Neural progenitor cell (in vitro differentiated cells): ENCODE data around the gene DDAH1. TPM values are rescaled to one million over a fixed set of nuclear protein-coding genes. Genes with fewer than 3 reads are reported as not detected.

ENCODE experiments used
- DNase-seq: peaks from one replicate; pipeline ENCODE4 v3.0.0-alpha.2; 2016; ENCODE audit warnings: low spot score
- H2AFZ ChIP-seq: fragments of 200-600 bp; sonication (generic); replicated peaks from 2 replicates; pipeline ENCODE4 v1.6.1; 2016; ENCODE audit warnings: antibody characterized with exemption
- H3F3A ChIP-seq: fragments of 200-600 bp; sonication (generic); 2 replicates; pipeline ENCODE4 v1.6.1; 2016; ENCODE audit warnings: antibody characterized with exemption, low read depth
- H3K27ac ChIP-seq: fragments of 200-600 bp; sonication (generic); 2 replicates; pipeline ENCODE4 v1.5.1; 2016; ENCODE audit warnings: mild to moderate bottlenecking
- H3K27me3 ChIP-seq: fragments of 200-600 bp; sonication (generic); 2 replicates; pipeline ENCODE4 v1.6.1; 2016; ENCODE audit warnings: mild to moderate bottlenecking, moderate library complexity
- H3K36me3 ChIP-seq: fragments of 200-600 bp; sonication (generic); 2 replicates; pipeline ENCODE4 v1.5.1; 2016
- H3K4me1 ChIP-seq: fragments of 200-600 bp; sonication (generic); 2 replicates; pipeline ENCODE4 v1.6.1; 2016; ENCODE audit warnings: mixed run types
- H3K4me2 ChIP-seq: fragments of 200-600 bp; sonication (generic); 2 replicates; pipeline ENCODE4 v1.6.1; 2016
- H3K4me3 ChIP-seq: fragments of 200-600 bp; sonication (generic); 2 replicates; pipeline ENCODE4 v1.5.1; 2016
- H3K79me2 ChIP-seq: fragments of 200-600 bp; sonication (generic); 2 replicates; pipeline ENCODE4 v1.6.1; 2016; ENCODE audit warnings: low read depth
- H3K9ac ChIP-seq: fragments of 200-600 bp; sonication (generic); 2 replicates; pipeline ENCODE4 v1.6.1; 2016
- H3K9me3 ChIP-seq: fragments of 200-600 bp; sonication (generic); 2 replicates; pipeline ENCODE4 v1.5.1; 2016; ENCODE audit warnings: low read depth
- H4K20me1 ChIP-seq: fragments of 200-600 bp; sonication (generic); 2 replicates; pipeline ENCODE4 v1.6.1; 2016; ENCODE audit warnings: low read depth
- H3K27ac Mint-ChIP-seq: 3 replicates; pipeline ENCODE4 v1.8.0; 2021; ENCODE audit warnings: mixed read lengths
- H3K27me3 Mint-ChIP-seq: 2 replicates; pipeline ENCODE4 v1.8.0; 2022; ENCODE audit warnings: low read depth, mild to moderate bottlenecking, inconsistent platforms, moderate library complexity, mixed read lengths; ENCODE audit not compliant: insufficient read depth
- H3K36me3 Mint-ChIP-seq: 3 replicates; pipeline ENCODE4 v1.8.0; 2021; ENCODE audit warnings: mixed read lengths
- H3K4me1 Mint-ChIP-seq: 3 replicates; pipeline ENCODE4 v1.8.0; 2021; ENCODE audit warnings: mixed read lengths
- H3K4me3 Mint-ChIP-seq: 3 replicates; pipeline ENCODE4 v1.8.0; 2021; ENCODE audit warnings: mild to moderate bottlenecking, moderate library complexity, mixed read lengths
- H3K9me3 Mint-ChIP-seq: 3 replicates; pipeline ENCODE4 v1.8.0; 2020; ENCODE audit warnings: mixed read lengths
- CTCF ChIP-seq: fragments of 200-600 bp; sonication (generic); IDR thresholded peaks from 2 replicates; pipeline ENCODE4 v1.5.1; 2017; ENCODE audit warnings: antibody characterized with exemption, mild to moderate bottlenecking
- EZH2 ChIP-seq: fragments of 200-600 bp; sonication (generic); IDR thresholded peaks from 2 replicates; pipeline ENCODE4 v1.6.1; 2017; ENCODE audit warnings: antibody characterized with exemption, mild to moderate bottlenecking, moderate library complexity
- EZH2phosphoT487 ChIP-seq: fragments of 200-600 bp; sonication (generic); IDR thresholded peaks from 2 replicates; pipeline ENCODE4 v1.6.1; 2017; ENCODE audit warnings: antibody characterized with exemption
- total RNA-seq: library from RNA; depleted of rRNA; stranded (reverse); fragments of >200 nt; gene quantifications from 2 replicates; pipeline ENCODE4 v1.2.3, GENCODE V29; 2015; ENCODE audit warnings: low replicate concordance

Gene DDAH1
- total RNA-seq, 1 donor from 2014 or later: 23.1 TPM

- no peaks in the 10 kb centered on the region for H3K79me2 ChIP-seq
- H3K4me2 ChIP-seq: no peak overlapping the region
- H3K9me3 ChIP-seq: no peaks in the 10 kb centered on the region
- H3K27me3 ChIP-seq: no peaks in the 10 kb centered on the region
- H3K27ac ChIP-seq: no peak overlapping the region
- no peak overlapping the region for H3K9ac ChIP-seq
- no peaks in the 10 kb centered on the region for H3K27me3 Mint-ChIP-seq
- H2AFZ ChIP-seq: no peak overlapping the region
- H3K4me3 Mint-ChIP-seq: no peak overlapping the region
- no peak overlapping the region for H3K27ac Mint-ChIP-seq
- no peak overlapping the region for H3K4me3 ChIP-seq
- peaks cover 1% of the 10 kb centered on the region for H3K36me3 Mint-ChIP-seq
- H3K4me1 Mint-ChIP-seq: peaks cover 13% of the 10 kb centered on the region
- H4K20me1 ChIP-seq: no peaks in the 10 kb centered on the region
- TF ChIP-seq EZH2 (no peak), EZH2phosphoT487 (no peak), CTCF (no peak)
- H3K36me3 ChIP-seq: no peaks in the 10 kb centered on the region
- H3K9me3 Mint-ChIP-seq: no peaks in the 10 kb centered on the region
- DNase-seq: no peak
- H3K4me1 ChIP-seq: no peaks in the 10 kb centered on the region
- H3F3A ChIP-seq: no peaks in the 10 kb centered on the region
Observed at GRCh38 chr1:85363092-85363491, 101.9 kb downstream of the DDAH1 start.

- DNase-seq: no peak
- H3K79me2 ChIP-seq: no peaks in the 10 kb centered on the region
- no peak overlapping the region for H3K27ac ChIP-seq
- no peaks in the 10 kb centered on the region for H3K27me3 ChIP-seq
- H3K36me3 Mint-ChIP-seq: no peaks in the 10 kb centered on the region
- no peak overlapping the region for H3K27ac Mint-ChIP-seq
- no peaks in the 10 kb centered on the region for H3K9me3 ChIP-seq
- H4K20me1 ChIP-seq: no peaks in the 10 kb centered on the region
- no peak overlapping the region for H3K4me3 ChIP-seq
- H3K4me3 Mint-ChIP-seq: no peak overlapping the region
- no peak overlapping the region for H3K4me2 ChIP-seq
- no peaks in the 10 kb centered on the region for H3F3A ChIP-seq
- H3K36me3 ChIP-seq: no peaks in the 10 kb centered on the region
- peaks cover 18% of the 10 kb centered on the region for H3K4me1 Mint-ChIP-seq
- H3K9ac ChIP-seq: no peak overlapping the region
- H3K9me3 Mint-ChIP-seq: no peaks in the 10 kb centered on the region
- H3K27me3 Mint-ChIP-seq: no peaks in the 10 kb centered on the region
- no peaks in the 10 kb centered on the region for H3K4me1 ChIP-seq
- no peak overlapping the region for H2AFZ ChIP-seq
- no peak for TF ChIP-seq EZH2phosphoT487
- TF ChIP-seq EZH2: no peak
- no peak for TF ChIP-seq CTCF
Observed at GRCh38 chr1:85361606-85362296, 103.2 kb downstream of the DDAH1 start.

- H3K27ac ChIP-seq: no peak overlapping the region
- H3K27ac Mint-ChIP-seq: no peak overlapping the region
- H4K20me1 ChIP-seq: no peaks in the 10 kb centered on the region
- no peaks in the 10 kb centered on the region for H3K9me3 ChIP-seq
- TF ChIP-seq EZH2phosphoT487 (no peak), EZH2 (no peak), CTCF (no peak)
- H3K4me3 Mint-ChIP-seq: no peak overlapping the region
- no peaks in the 10 kb centered on the region for H3K4me1 ChIP-seq
- no peaks in the 10 kb centered on the region for H3F3A ChIP-seq
- peaks cover 25% of the 10 kb centered on the region for H3K4me1 Mint-ChIP-seq
- no peak overlapping the region for H3K9ac ChIP-seq
- H3K4me2 ChIP-seq: no peak overlapping the region
- H3K36me3 ChIP-seq: no peaks in the 10 kb centered on the region
- no peaks in the 10 kb centered on the region for H3K79me2 ChIP-seq
- no peaks in the 10 kb centered on the region for H3K9me3 Mint-ChIP-seq
- no peak overlapping the region for H2AFZ ChIP-seq
- no peaks in the 10 kb centered on the region for H3K27me3 ChIP-seq
- H3K4me3 ChIP-seq: no peak overlapping the region
- no peak for DNase-seq
- H3K36me3 Mint-ChIP-seq: no peaks in the 10 kb centered on the region
- no peaks in the 10 kb centered on the region for H3K27me3 Mint-ChIP-seq
Observed at GRCh38 chr1:85360730-85361493, 104.0 kb downstream of the DDAH1 start.
